ENCODE data around the gene CCDC201. TPM values are rescaled to one million over a fixed set of nuclear protein-coding genes. Genes with fewer than 3 reads are reported as not detected.

CCDC201 gene
- total and polyA plus RNA-seq, 2 of the 8 experiments (the other 6 are each of a cell fraction or from before 2014, with no cell fraction given): not detected

DNA sequence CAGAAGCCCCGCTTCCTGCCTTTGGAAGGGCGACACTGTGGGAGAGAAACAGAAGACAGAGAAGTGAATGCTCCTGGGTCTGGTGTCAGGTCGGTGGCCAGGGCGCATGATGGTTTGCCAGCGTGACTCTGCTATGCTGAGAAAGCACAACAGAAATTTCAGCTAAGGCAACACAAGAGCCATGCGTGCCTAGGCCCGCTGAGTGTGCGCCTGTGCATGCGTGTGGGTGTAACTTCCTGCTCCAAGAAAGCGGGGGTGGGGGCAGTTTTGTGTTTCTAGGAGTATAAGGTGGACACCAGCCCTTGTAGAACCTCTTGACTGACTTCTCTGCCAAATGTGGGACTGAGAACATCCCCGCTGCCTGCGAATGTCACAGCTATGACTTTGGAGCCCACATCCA, 42.0 kb upstream of the CCDC201 start (continued):
- TF ChIP-seq, protein P1, sequence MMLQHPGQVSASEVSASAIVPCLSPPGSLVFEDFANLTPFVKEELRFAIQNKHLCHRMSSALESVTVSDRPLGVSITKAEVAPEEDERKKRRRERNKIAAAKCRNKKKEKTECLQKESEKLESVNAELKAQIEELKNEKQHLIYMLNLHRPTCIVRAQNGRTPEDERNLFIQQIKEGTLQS (IDR thresholded peaks at IDR 0.05; ENCODE audit: insufficient read depth, low read depth, low read length): no peak
- TF ChIP-seq RFX5 (IDR thresholded peaks at IDR 0.05; ENCODE audit: borderline replicate concordance, low read depth, low read length) (no peak), JUND (IDR thresholded peaks at IDR 0.05; ENCODE audit: low read length) (no peak), SIRT6 (IDR thresholded peaks at IDR 0.05; ENCODE audit: low read length) (no peak), SIX5 (IDR thresholded peaks at IDR 0.05; ENCODE audit: low read depth, low read length) (no peak)
- TF ChIP-seq, protein P2, sequence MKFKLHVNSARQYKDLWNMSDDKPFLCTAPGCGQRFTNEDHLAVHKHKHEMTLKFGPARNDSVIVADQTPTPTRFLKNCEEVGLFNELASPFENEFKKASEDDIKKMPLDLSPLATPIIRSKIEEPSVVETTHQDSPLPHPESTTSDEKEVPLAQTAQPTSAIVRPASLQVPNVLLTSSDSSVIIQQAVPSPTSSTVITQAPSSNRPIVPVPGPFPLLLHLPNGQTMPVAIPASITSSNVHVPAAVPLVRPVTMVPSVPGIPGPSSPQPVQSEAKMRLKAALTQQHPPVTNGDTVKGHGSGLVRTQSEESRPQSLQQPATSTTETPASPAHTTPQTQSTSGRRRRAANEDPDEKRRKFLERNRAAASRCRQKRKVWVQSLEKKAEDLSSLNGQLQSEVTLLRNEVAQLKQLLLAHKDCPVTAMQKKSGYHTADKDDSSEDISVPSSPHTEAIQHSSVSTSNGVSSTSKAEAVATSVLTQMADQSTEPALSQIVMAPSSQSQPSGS (IDR thresholded peaks at IDR 0.05; ENCODE audit: low read length): no peak

Measured in H1 (cell line).